BJ (cell line): ENCODE measurements around the gene RNASE8. TPM values are rescaled to one million over a fixed set of nuclear protein-coding genes. Genes with fewer than 3 reads are reported as not detected.

ENCODE experiments used
- CTCF ChIA-PET: fragments of 350-600 bp; formaldehyde crosslinking; extraction: SDS; loops from one replicate; lab custom pipeline; 2021; ENCODE audit warnings: antibody characterized with exemption, inconsistent platforms; lab: Yijun Ruan, JAX
- POLR2A ChIA-PET: fragments of 300-600 bp; sonication (Branson Sonifier 250); formaldehyde crosslinking; extraction: SDS; loops from one replicate; lab custom pipeline; 2021; ENCODE audit warnings: antibody characterized with exemption; lab: Charles Lee
- DNase-seq: peaks from one replicate; pipeline ENCODE4 v3.0.0-alpha.2; 2011; ENCODE audit warnings: low read depth
- H3K27me3 ChIP-seq: 2 replicates; pipeline ENCODE4 v1.6.0; 2011; ENCODE audit warnings: low read length; ENCODE audit not compliant: control insufficient read depth, insufficient read depth
- H3K36me3 ChIP-seq: 2 replicates; pipeline ENCODE4 v1.5.1; 2011; ENCODE audit warnings: low read length; ENCODE audit not compliant: control insufficient read depth, insufficient read depth
- H3K4me3 ChIP-seq: 2 replicates; pipeline ENCODE4 v1.5.1; 2011; ENCODE audit warnings: low read depth, mild to moderate bottlenecking, control low read depth, low read length
- polyA plus RNA-seq: library from polyadenylated mRNA; depleted of rRNA; stranded (reverse); fragments of >200 nt; gene quantifications from 2 replicates; pipeline ENCODE4 v1.2.3, GENCODE V29; 2011
- TF ChIP-seq, protein P1 (sequence below): IDR thresholded peaks from 2 replicates; pipeline ENCODE4 v1.5.1; 2011; ENCODE audit warnings: low read depth, mild to moderate bottlenecking, control low read depth, inconsistent platforms, low read length, moderate library complexity; ENCODE audit not compliant: insufficient read depth

Gene RNASE8
- polyA plus RNA-seq, 1 experiment, result not detected

- CTCF ChIA-PET, result interaction anchor here (1.2 to 5.6 kb wide), 5 partner anchors 16 to 56 kb away, joined by 3 to 29 read pairs (median 3); no protein-coding TSS in a partner anchor
- DNase-seq, result no peak
- no peak overlapping the region for H3K4me3 ChIP-seq
- no peaks in the 10 kb centered on the region for H3K36me3 ChIP-seq
- peaks cover 13% of the 10 kb centered on the region for H3K27me3 ChIP-seq
- POLR2A ChIA-PET, result no interaction called here
- TF ChIP-seq, protein P1, sequence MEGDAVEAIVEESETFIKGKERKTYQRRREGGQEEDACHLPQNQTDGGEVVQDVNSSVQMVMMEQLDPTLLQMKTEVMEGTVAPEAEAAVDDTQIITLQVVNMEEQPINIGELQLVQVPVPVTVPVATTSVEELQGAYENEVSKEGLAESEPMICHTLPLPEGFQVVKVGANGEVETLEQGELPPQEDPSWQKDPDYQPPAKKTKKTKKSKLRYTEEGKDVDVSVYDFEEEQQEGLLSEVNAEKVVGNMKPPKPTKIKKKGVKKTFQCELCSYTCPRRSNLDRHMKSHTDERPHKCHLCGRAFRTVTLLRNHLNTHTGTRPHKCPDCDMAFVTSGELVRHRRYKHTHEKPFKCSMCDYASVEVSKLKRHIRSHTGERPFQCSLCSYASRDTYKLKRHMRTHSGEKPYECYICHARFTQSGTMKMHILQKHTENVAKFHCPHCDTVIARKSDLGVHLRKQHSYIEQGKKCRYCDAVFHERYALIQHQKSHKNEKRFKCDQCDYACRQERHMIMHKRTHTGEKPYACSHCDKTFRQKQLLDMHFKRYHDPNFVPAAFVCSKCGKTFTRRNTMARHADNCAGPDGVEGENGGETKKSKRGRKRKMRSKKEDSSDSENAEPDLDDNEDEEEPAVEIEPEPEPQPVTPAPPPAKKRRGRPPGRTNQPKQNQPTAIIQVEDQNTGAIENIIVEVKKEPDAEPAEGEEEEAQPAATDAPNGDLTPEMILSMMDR, result no peak
These were observed 20.9 kb upstream of the RNASE8 start for GRCh38 chr14:21036751-21037150.

- DNase-seq, result no peak
- CTCF ChIA-PET, result interaction anchor here (5.6 kb wide), 1 partner anchor 55 kb away, joined by 23 read pairs; no protein-coding TSS in a partner anchor
- POLR2A ChIA-PET, result no interaction called here
- Histone ChIP-seq H3K4me3 (no peak overlapping the region), H3K27me3 (peaks cover 9% of the 10 kb centered on the region), H3K36me3 (no peaks in the 10 kb centered on the region)
- TF ChIP-seq, protein P1, result no peak
These were observed 20.5 kb upstream of the RNASE8 start for GRCh38 chr14:21037156-21037555.

DNA sequence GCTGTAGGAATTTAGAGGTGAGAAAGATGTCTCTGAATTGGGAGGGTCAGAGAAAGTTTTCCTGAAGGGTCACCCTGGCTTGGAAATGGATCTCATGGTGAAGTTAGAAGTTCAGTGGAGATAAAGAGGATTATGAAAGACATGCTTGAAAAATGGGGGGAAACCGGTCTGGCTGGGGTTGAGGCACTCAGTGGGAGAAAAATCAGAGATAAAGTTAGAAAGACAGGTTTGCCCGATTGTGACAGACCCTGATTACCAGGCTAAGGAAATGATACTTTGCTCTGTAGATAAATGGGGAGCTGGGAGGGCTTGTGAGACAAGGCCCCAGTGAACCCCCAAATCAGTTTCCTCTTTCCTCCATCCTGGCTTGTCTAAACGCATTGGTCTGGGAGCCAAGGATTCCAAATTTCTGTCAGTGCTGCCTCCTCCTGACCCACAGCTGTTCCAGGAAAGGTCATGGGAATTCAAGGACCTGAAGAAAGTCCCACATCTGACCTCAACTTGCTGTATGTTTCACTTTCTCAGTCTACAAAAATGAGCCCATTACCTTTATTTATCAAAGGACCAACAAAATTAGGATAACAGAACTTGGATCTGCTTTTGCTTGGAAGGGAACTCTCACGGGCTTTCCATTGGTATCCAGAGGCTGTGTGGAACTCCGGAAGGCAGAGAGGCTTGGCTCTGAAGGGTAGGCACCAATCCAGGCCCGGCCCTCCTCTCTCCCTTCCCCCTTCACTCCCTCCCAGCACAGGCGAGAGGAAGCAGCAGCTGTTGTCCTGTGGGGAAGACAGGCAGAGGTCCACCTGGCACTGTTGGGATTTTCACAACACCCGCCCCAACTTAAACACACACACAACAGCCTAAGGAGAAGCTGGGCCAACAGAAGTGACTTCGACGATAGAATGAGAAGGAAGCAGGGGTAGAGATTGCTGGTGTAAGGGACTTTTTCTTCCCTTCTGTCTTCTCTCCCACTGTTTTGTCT lies 18.9 kb upstream of the RNASE8 start:
- Histone ChIP-seq H3K36me3 (no peaks in the 10 kb centered on the region), H3K27me3 (peaks cover 11% of the 10 kb centered on the region), H3K4me3 (no peak overlapping the region)
- ChIA-PET POLR2A (no interaction called here), CTCF (interaction anchor here (1.3 to 6.9 kb wide), 11 partner anchors 8 to 180 kb away, joined by 3 to 202 read pairs (median 16); partner anchors contain the start of genes ARHGEF40 and TPPP2)
- DNase-seq, result no peak
- TF ChIP-seq, protein P1, result no peak

GRCh38 chr14:21039585-21040369 lies 17.8 kb upstream of the RNASE8 start:
- no peak for DNase-seq
- no peak overlapping the region for H3K4me3 ChIP-seq
- H3K27me3 ChIP-seq, result peaks cover 6% of the 10 kb centered on the region
- POLR2A ChIA-PET, result interaction anchor here (1.0 kb wide), 1 partner anchor 25 kb away, joined by 3 read pairs; no protein-coding TSS in a partner anchor
- CTCF ChIA-PET, result interaction anchor here (0.8 to 6.9 kb wide), 27 partner anchors 9 to 184 kb away, joined by 3 to 202 read pairs (median 6); partner anchors contain the start of genes ARHGEF40, RNASE8, SLC39A2 and TPPP2
- no peaks in the 10 kb centered on the region for H3K36me3 ChIP-seq
- TF ChIP-seq, protein P1, result peak; percentile 59
